Retinal pigment epithelial cell (primary cell): ENCODE results near the gene LGALS14.
"Not testable (repeated sequence)": the region's sequence is repeated elsewhere in the genome, so short reads cannot be mapped to it uniquely, and the experiment has no call there.

Experiments
- DNase-seq: peaks from one replicate; pipeline ENCODE4 v3.0.0-alpha.2; 2010; ENCODE audit warnings: low read depth
- H3K4me3 ChIP-seq: 2 replicates; pipeline ENCODE4 v1.5.1; 2011; ENCODE audit warnings: mild to moderate bottlenecking, low read length, control low read depth, moderate library complexity
- CTCF ChIP-seq: conservative IDR thresholded peaks from 2 replicates; pipeline ENCODE4 v1.5.1; 2011; ENCODE audit warnings: low read depth, low read length, control low read depth, inconsistent platforms

Gene LGALS14

GRCh38 chr19:39696387-39696786, 7.9 kb upstream of the LGALS14 start:
- H3K4me3 ChIP-seq, result no peak overlapping the region
- TF ChIP-seq CTCF, result no peak
- DNase-seq, result no peak

GRCh38 chr19:39698535-39698934, 5.7 kb upstream of the LGALS14 start:
- no peak for TF ChIP-seq CTCF
- no peak overlapping the region for H3K4me3 ChIP-seq
- no peak for DNase-seq

- no peak for DNase-seq
- TF ChIP-seq CTCF, result no peak
- no peak overlapping the region for H3K4me3 ChIP-seq
These were observed 3.0 kb upstream of the LGALS14 start for GRCh38 chr19:39701291-39701690.

GRCh38 chr19:39705578-39706188, 1.4 kb downstream of the LGALS14 start:
- H3K4me3 ChIP-seq, result no peak overlapping the region
- DNase-seq, result no peak
- no peak for TF ChIP-seq CTCF

GRCh38 chr19:39708594-39708993, 4.3 kb downstream of the LGALS14 start:
- TF ChIP-seq CTCF, result no peak
- H3K4me3 ChIP-seq, result no peak overlapping the region
- no peak for DNase-seq

- no peak for TF ChIP-seq CTCF
- no peak for DNase-seq
- H3K4me3 ChIP-seq, result no peak overlapping the region
These were observed 5.0 kb downstream of the LGALS14 start for GRCh38 chr19:39709026-39709872.

GRCh38 chr19:39710333-39710890, 6.1 kb downstream of the LGALS14 start:
- DNase-seq, result no peak
- no peak for TF ChIP-seq CTCF
- H3K4me3 ChIP-seq, result no peak overlapping the region

- not testable (repeated sequence) for H3K4me3 ChIP-seq, DNase-seq
These were observed 15.9 kb downstream of the LGALS14 start for GRCh38 chr19:39720144-39720543.
